ENCODE data around the gene PPM1G. TPM values are rescaled to one million over a fixed set of nuclear protein-coding genes. Genes with fewer than 3 reads are reported as not detected.

The PPM1G gene
- total RNA-seq = 56.7 TPM
- long read RNA-seq, transcript PPM1G-201 (10 exons, 2,311 nt) = major isoform, 347 of 448 reads
- long read RNA-seq, partial matches to known transcripts = 53 of 448 reads
- long read RNA-seq, other reads (novel, unspliced or antisense) = 48 of 448 reads

GRCh38 chr2:27409321-27410073, at the start of gene PPM1G:
TSS of gene PPM1G (minus strand) at chr2:27409591. CDS start at chr2:27409422, 169 bp downstream.
- DNase-seq (ENCODE audit: low spot score) = peak; percentile 98

GRCh38 chr2:27453968-27454367, 44.6 kb upstream of the PPM1G start:
- DNase-seq (ENCODE audit: low spot score) = no peak

GRCh38 chr2:27451095-27451494, 41.7 kb upstream of the PPM1G start:
- DNase-seq (ENCODE audit: low spot score) = no peak

- DNase-seq (ENCODE audit: low spot score) = no peak
These were observed 39.0 kb upstream of the PPM1G start for GRCh38 chr2:27448381-27448780.

GRCh38 chr2:27446057-27446456, 36.7 kb upstream of the PPM1G start:
- DNase-seq (ENCODE audit: low spot score) = no peak

GRCh38 chr2:27445615-27446014, 36.2 kb upstream of the PPM1G start:
- no peak for DNase-seq (ENCODE audit: low spot score)

- no peak for DNase-seq (ENCODE audit: low spot score)
These were observed 35.8 kb upstream of the PPM1G start for GRCh38 chr2:27445155-27445554.

GRCh38 chr2:27442920-27443282, 33.5 kb upstream of the PPM1G start:
- no peak for DNase-seq (ENCODE audit: low spot score)

GRCh38 chr2:27441958-27442919, 32.8 kb upstream of the PPM1G start, which contains the start of gene KRTCAP3:
TSS of gene KRTCAP3 (plus strand) at chr2:27442381. CDS start at chr2:27442413, 32 bp downstream.
- DNase-seq (ENCODE audit: low spot score) = no peak

- no peak for DNase-seq (ENCODE audit: low spot score)
These were observed 32.0 kb upstream of the PPM1G start for GRCh38 chr2:27441226-27441926.

GRCh38 chr2:27435628-27436027, 26.2 kb upstream of the PPM1G start:
- no peak for DNase-seq (ENCODE audit: low spot score)

GRCh38 chr2:27431395-27431794, 22.0 kb upstream of the PPM1G start:
- DNase-seq (ENCODE audit: low spot score) = peak; percentile 3

- peak; percentile 94 for DNase-seq (ENCODE audit: low spot score)
These were observed 19.7 kb upstream of the PPM1G start for GRCh38 chr2:27428978-27429541.

- peak; percentile 98 for DNase-seq (ENCODE audit: low spot score)
These were observed 19.0 kb upstream of the PPM1G start, which contains the start of gene NRBP1 for GRCh38 chr2:27428213-27428977. TSS of gene NRBP1 (plus strand) at chr2:27428631. CDS start at chr2:27433274, 4,643 bp downstream.

GRCh38 chr2:27427863-27428212, 18.4 kb upstream of the PPM1G start:
- DNase-seq (ENCODE audit: low spot score) = no peak

- DNase-seq (ENCODE audit: low spot score) = peak; percentile 57
These were observed 15.6 kb upstream of the PPM1G start for GRCh38 chr2:27425039-27425438.

- DNase-seq (ENCODE audit: low spot score) = no peak
These were observed 13.6 kb upstream of the PPM1G start for GRCh38 chr2:27422958-27423357.

- no peak for DNase-seq (ENCODE audit: low spot score)
These were observed 12.4 kb upstream of the PPM1G start for GRCh38 chr2:27421660-27422250.

GRCh38 chr2:27420996-27421395, 11.6 kb upstream of the PPM1G start:
- no peak for DNase-seq (ENCODE audit: low spot score)

GRCh38 chr2:27416151-27416550, 6.8 kb upstream of the PPM1G start:
- DNase-seq (ENCODE audit: low spot score) = no peak
